OCI-LY1 (cell line): Measurements from ENCODE around the gene THOC2.
"Not testable (repeated sequence)": the region's sequence is repeated elsewhere in the genome, so short reads cannot be mapped to it uniquely, and the experiment has no call there.

Experiments
- H2AFZ ChIP-seq: fragments of 200-600 bp; sonication (generic), shearing (Covaris generic); 2 replicates; pipeline ENCODE4 v1.6.0; 2014; ENCODE audit warnings: antibody characterized with exemption, mild to moderate bottlenecking, low read length
- H3F3A ChIP-seq: fragments of 200-600 bp; sonication (generic), shearing (Covaris generic); 2 replicates; pipeline ENCODE4 v1.6.0; 2014; ENCODE audit warnings: mild to moderate bottlenecking, antibody characterized with exemption, low read length, moderate library complexity; ENCODE audit not compliant: insufficient read depth
- H3K27ac ChIP-seq: fragments of 200-600 bp; sonication (generic); 2 replicates; pipeline ENCODE4 v1.5.1; 2014; ENCODE audit warnings: low read length, mixed run types, mild to moderate bottlenecking, low read depth; ENCODE audit not compliant: poor library complexity, severe bottlenecking
- H3K27me3 ChIP-seq: fragments of 200-600 bp; sonication (generic); 2 replicates; pipeline ENCODE4 v1.6.0; 2014; ENCODE audit warnings: antibody characterized with exemption, mild to moderate bottlenecking, low read length, moderate library complexity; ENCODE audit not compliant: insufficient read depth
- H3K36me3 ChIP-seq: fragments of 200-600 bp; sonication (generic); 2 replicates; pipeline ENCODE4 v1.6.1; 2014; ENCODE audit warnings: mild to moderate bottlenecking, antibody characterized with exemption, low read length, moderate library complexity, mixed read lengths; ENCODE audit not compliant: insufficient read depth
- H3K4me1 ChIP-seq: fragments of 200-600 bp; sonication (generic); 2 replicates; pipeline ENCODE4 v1.5.1; 2014; ENCODE audit warnings: mild to moderate bottlenecking, low read length, moderate library complexity; ENCODE audit not compliant: insufficient read depth, severe bottlenecking
- H3K4me2 ChIP-seq: fragments of 200-600 bp; sonication (generic), shearing (Covaris generic); 2 replicates; pipeline ENCODE4 v1.6.1; 2014; ENCODE audit warnings: low read length
- H3K4me3 ChIP-seq: fragments of 200-600 bp; sonication (generic); 2 replicates; pipeline ENCODE4 v1.5.1; 2014; ENCODE audit warnings: low read length, low read depth, mild to moderate bottlenecking, mixed read lengths; ENCODE audit not compliant: poor library complexity, severe bottlenecking
- H3K79me2 ChIP-seq: fragments of 200-600 bp; shearing (Covaris generic); 2 replicates; pipeline ENCODE4 v1.6.1; 2016; ENCODE audit warnings: mixed run types, low read length, mixed read lengths; ENCODE audit not compliant: insufficient read depth
- H3K9ac ChIP-seq: fragments of 200-600 bp; sonication (generic), shearing (Covaris generic); 2 replicates; pipeline ENCODE4 v1.6.1; 2014; ENCODE audit warnings: mild to moderate bottlenecking, low read length, mixed read lengths
- H3K9me2 ChIP-seq: fragments of 200-600 bp; sonication (generic), shearing (Covaris generic); 2 replicates; pipeline ENCODE4 v1.6.1; 2014; ENCODE audit warnings: low read depth, mild to moderate bottlenecking, low read length, mixed read lengths
- H3K9me3 ChIP-seq: fragments of 200-600 bp; shearing (Covaris generic); 2 replicates; pipeline ENCODE4 v1.6.1; 2014; ENCODE audit warnings: low read length, mixed read lengths
- H4K20me1 ChIP-seq: fragments of 200-600 bp; sonication (generic), shearing (Covaris generic); 2 replicates; pipeline ENCODE4 v1.6.0; 2016; ENCODE audit warnings: mild to moderate bottlenecking, low read length; ENCODE audit not compliant: insufficient read depth
- CTCF ChIP-seq: fragments of 200-600 bp; sonication (generic), shearing (Covaris generic); IDR thresholded peaks from 2 replicates; pipeline ENCODE4 v1.5.1; 2017; ENCODE audit warnings: mild to moderate bottlenecking, antibody characterized with exemption, low read length, moderate library complexity, mixed read lengths
- EZH2 ChIP-seq: fragments of 200-600 bp; sonication (generic), shearing (Covaris generic); IDR thresholded peaks from 2 replicates; pipeline ENCODE4 v1.8.0; 2017; ENCODE audit warnings: borderline replicate concordance, mixed run types, mild to moderate bottlenecking, antibody characterized with exemption, low read length, moderate library complexity, mixed read lengths

The THOC2 gene

GRCh38 chrX:123773258-123773988 lies 40.6 kb upstream of the THOC2 start:
- H3K4me2 ChIP-seq: no peak overlapping the region
- H3K9me3 ChIP-seq: no peaks in the 10 kb centered on the region
- H2AFZ ChIP-seq: no peak overlapping the region

GRCh38 chrX:123771449-123772064 lies 38.7 kb upstream of the THOC2 start:
- H3K79me2 ChIP-seq: no peaks in the 10 kb centered on the region
- TF ChIP-seq CTCF: no peak
- no peak overlapping the region for H3K4me2 ChIP-seq
- H4K20me1 ChIP-seq: no peaks in the 10 kb centered on the region
- no peak overlapping the region for H3K27ac ChIP-seq
- H3K27me3 ChIP-seq: no peaks in the 10 kb centered on the region
- H3K4me3 ChIP-seq: no peak overlapping the region
- H3F3A ChIP-seq: no peaks in the 10 kb centered on the region
- H3K9ac ChIP-seq: no peak overlapping the region
- H3K36me3 ChIP-seq: no peaks in the 10 kb centered on the region
- H3K9me2 ChIP-seq: no peaks in the 10 kb centered on the region
- no peaks in the 10 kb centered on the region for H3K9me3 ChIP-seq
- H3K4me1 ChIP-seq: no peaks in the 10 kb centered on the region
- H2AFZ ChIP-seq: no peak overlapping the region

More at GRCh38 chrX:123773258-123773988, 40.6 kb upstream of the THOC2 start:
- Histone ChIP-seq H3K9ac (no peak overlapping the region), H4K20me1 (no peaks in the 10 kb centered on the region), H3K79me2 (no peaks in the 10 kb centered on the region), H3K36me3 (no peaks in the 10 kb centered on the region), H3K4me3 (no peak overlapping the region), H3K4me1 (no peaks in the 10 kb centered on the region), H3F3A (no peaks in the 10 kb centered on the region), H3K9me2 (no peaks in the 10 kb centered on the region), H3K27ac (no peak overlapping the region), H3K27me3 (no peaks in the 10 kb centered on the region)
- no peak for TF ChIP-seq EZH2
- TF ChIP-seq CTCF: no peak

GRCh38 chrX:123764967-123765871 lies 32.4 kb upstream of the THOC2 start:
- Histone ChIP-seq H3K79me2 (no peaks in the 10 kb centered on the region), H3K4me1 (peaks cover 9% of the 10 kb centered on the region), H3K27ac (no peak overlapping the region), H3K4me2 (peak overlapping the region; percentile 55), H3K4me3 (peak overlapping the region; percentile 50), H3K9ac (peak overlapping the region; percentile 26; the same call in 1 of the 2 replicates), H3K9me2 (no peaks in the 10 kb centered on the region), H3K36me3 (no peaks in the 10 kb centered on the region), H2AFZ (0 out of 2 replicates have a peak overlapping the region, but pooled peaks have one; percentile 27), H3K27me3 (no peaks in the 10 kb centered on the region), H3K9me3 (no peaks in the 10 kb centered on the region), H3F3A (no peaks in the 10 kb centered on the region), H4K20me1 (no peaks in the 10 kb centered on the region)
- TF ChIP-seq CTCF: no peak
- no peak for TF ChIP-seq EZH2

DNA sequence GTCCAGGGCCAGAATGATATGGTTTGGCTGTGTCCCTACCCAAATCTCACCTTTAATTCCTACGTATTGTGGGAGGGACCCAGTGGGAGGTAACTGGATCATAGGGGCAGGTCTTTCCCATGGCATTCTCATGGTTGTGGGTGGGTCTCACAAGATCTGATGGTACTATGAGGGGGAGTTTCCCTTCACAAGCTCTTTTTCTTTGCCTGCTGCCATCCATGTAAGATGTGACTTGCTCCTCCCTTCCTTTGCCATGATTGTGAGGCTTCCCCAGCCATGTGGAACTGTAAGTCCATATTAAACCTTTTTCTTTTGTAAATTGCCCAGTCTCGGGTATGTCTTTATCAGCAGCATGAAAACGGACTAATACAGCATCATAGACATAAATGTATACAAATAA lies 27.0 kb upstream of the THOC2 start:
- H3K9me3 ChIP-seq, H3K4me2 ChIP-seq: not testable (repeated sequence)

GRCh38 chrX:123757794-123758193 lies 24.9 kb upstream of the THOC2 start:
- not testable (repeated sequence) for H3K36me3 ChIP-seq, H3K9me2 ChIP-seq, H3K4me2 ChIP-seq, H4K20me1 ChIP-seq, H3K9me3 ChIP-seq, H3K27me3 ChIP-seq, H3K4me1 ChIP-seq, H3F3A ChIP-seq, H3K27ac ChIP-seq, H3K4me3 ChIP-seq, H3K9ac ChIP-seq, H3K79me2 ChIP-seq, H2AFZ ChIP-seq

More for the DNA sequence above, 27.0 kb upstream of the THOC2 start:
- H2AFZ ChIP-seq, H3K4me1 ChIP-seq, H4K20me1 ChIP-seq, H3K9ac ChIP-seq, H3F3A ChIP-seq, H3K79me2 ChIP-seq, H3K9me2 ChIP-seq, H3K4me3 ChIP-seq, H3K27me3 ChIP-seq, H3K36me3 ChIP-seq, H3K27ac ChIP-seq: not testable (repeated sequence)
